HepG2 (cell line): Measurements from ENCODE around the gene SCN4B. TPM values are rescaled to one million over a fixed set of nuclear protein-coding genes. Genes with fewer than 3 reads are reported as not detected.

Experiments used
- DRAP1 ChIP-seq: IDR thresholded peaks from 2 replicates; pipeline ENCODE4 v1.6.1; 2016; ENCODE audit warnings: missing genetic modification reagents, missing compliant biosample characterization
- ELF4 ChIP-seq: sonication (generic); formaldehyde crosslinking; IDR thresholded peaks from 2 replicates; pipeline ENCODE4 v1.5.0; 2020; ENCODE audit warnings: missing genetic modification reagents, mild to moderate bottlenecking, moderate library complexity, borderline replicate concordance
- EZH2 ChIP-seq: conservative IDR thresholded peaks from 2 replicates; pipeline ENCODE4 v1.6.1; 2012; ENCODE audit warnings: mild to moderate bottlenecking, low read depth, low read length, moderate library complexity
- FIP1L1 ChIP-seq: fragments of 200-400 bp; formaldehyde crosslinking; IDR thresholded peaks from 2 replicates; pipeline ENCODE4 v1.6.1; 2018; ENCODE audit warnings: low read depth, mild to moderate bottlenecking, low read length, moderate library complexity, borderline replicate concordance; ENCODE audit not compliant: insufficient read depth
- HDAC1 ChIP-seq: sonication (generic); formaldehyde crosslinking; IDR thresholded peaks from 2 replicates; pipeline ENCODE4 v1.5.1; 2020; ENCODE audit warnings: mild to moderate bottlenecking, missing genetic modification reagents
- HNF4G ChIP-seq, 2 experiments: sonication (generic) in 1 of 2; formaldehyde crosslinking in 1 of 2; IDR thresholded peaks; 2 replicates each; pipeline versions ENCODE4 v1.4.0 to v1.6.1; 2011 to 2020; ENCODE audit warnings: borderline replicate concordance in 2 of 2, low read depth in 2 of 2, mild to moderate bottlenecking in 2 of 2, low read length in 1 of 2, missing genetic modification reagents in 1 of 2, moderate library complexity in 1 of 2
- KLF9 ChIP-seq: IDR thresholded peaks from 2 replicates; pipeline ENCODE4 v1.6.1; 2016; ENCODE audit warnings: low read depth
- MEF2D ChIP-seq: sonication (generic); formaldehyde crosslinking; IDR thresholded peaks from 2 replicates; pipeline ENCODE4 v1.5.1; 2020; ENCODE audit warnings: mild to moderate bottlenecking, missing genetic modification reagents
- MIER3 ChIP-seq: IDR thresholded peaks from 2 replicates; pipeline ENCODE4 v1.6.1; 2016; ENCODE audit warnings: missing compliant biosample characterization, borderline replicate concordance
- MLX ChIP-seq: IDR thresholded peaks from 2 replicates; pipeline ENCODE4 v1.6.1; 2016
- NONO ChIP-seq, 2 experiments: fragments of 450-650 bp in 1 of 2; sonication (generic) in 1 of 2; formaldehyde crosslinking in 1 of 2; IDR thresholded peaks in 1 of 2; conservative IDR thresholded peaks in 1 of 2; 2 replicates each; pipeline versions ENCODE4 v1.6.1 to v1.8.0; 2017 to 2022; ENCODE audit warnings: mild to moderate bottlenecking in 1 of 2, missing genetic modification reagents in 1 of 2, moderate library complexity in 1 of 2
- PATZ1 ChIP-seq: sonication (generic); formaldehyde crosslinking; IDR thresholded peaks from 2 replicates; pipeline ENCODE4 v1.4.0; 2020; ENCODE audit warnings: missing genetic modification reagents
- PHF21A ChIP-seq: sonication (generic); formaldehyde crosslinking; IDR thresholded peaks from 2 replicates; pipeline ENCODE4 v1.5.0; 2020; ENCODE audit warnings: mild to moderate bottlenecking, missing genetic modification reagents
- STAG1 ChIP-seq: sonication (generic); formaldehyde crosslinking; IDR thresholded peaks from 2 replicates; pipeline ENCODE4 v1.4.0; 2020; ENCODE audit warnings: missing genetic modification reagents
- TBP ChIP-seq: sonication (generic); formaldehyde crosslinking; IDR thresholded peaks from 2 replicates; pipeline ENCODE4 v1.5.0; 2020; ENCODE audit warnings: missing genetic modification reagents
- THRA ChIP-seq: sonication (generic); formaldehyde crosslinking; IDR thresholded peaks from 2 replicates; pipeline ENCODE4 v1.4.0; 2020; ENCODE audit warnings: missing genetic modification reagents, borderline replicate concordance
- ZBTB43 ChIP-seq: sonication (generic); formaldehyde crosslinking; conservative IDR thresholded peaks from 2 replicates; pipeline ENCODE4 v1.4.0; 2020; ENCODE audit warnings: missing genetic modification reagents
- ZC3H13 ChIP-seq: sonication (generic); formaldehyde crosslinking; IDR thresholded peaks from 2 replicates; pipeline ENCODE4 v1.8.1; 2023; ENCODE audit warnings: mild to moderate bottlenecking, missing genetic modification reagents, moderate library complexity
- ZFY ChIP-seq: sonication (generic); formaldehyde crosslinking; IDR thresholded peaks from 2 replicates; pipeline ENCODE4 v1.4.0; 2020; ENCODE audit warnings: missing genetic modification reagents
- ZMAT5 ChIP-seq: sonication (generic); formaldehyde crosslinking; IDR thresholded peaks from 2 replicates; pipeline ENCODE4 v1.5.0; 2020; ENCODE audit warnings: mild to moderate bottlenecking, low read depth, missing genetic modification reagents, borderline replicate concordance
- ZNF883 ChIP-seq: sonication (generic); formaldehyde crosslinking; IDR thresholded peaks from 2 replicates; pipeline ENCODE4 v1.5.1; 2020; ENCODE audit warnings: mild to moderate bottlenecking, missing genetic modification reagents; ENCODE audit errors: not compliant biosample characterization
- polyA plus RNA-seq, 8 experiments: library from polyadenylated mRNA; depleted of rRNA in 3 of 8; stranded (reverse) in 7 of 8; unstranded in 1 of 8; fragments of >200 nt; fragmentation: Illumina TruSeq in 4 of 8; extraction: Trizol in 4 of 8; gene quantifications; 2 replicates each; pipeline versions ENCODE4 v1.2.1 to v1.2.3, GENCODE V29; 2011 to 2016; ENCODE audit warnings: low read depth in 4 of 8, missing spikeins in 1 of 8, mixed read lengths in 1 of 8; ENCODE audit not compliant: insufficient read depth in 1 of 8
- total RNA-seq, 5 experiments: library from RNA; depleted of rRNA; stranded (reverse); fragments of >200 nt; fragmentation: Illumina TruSeq; extraction: Trizol; gene quantifications; 2 replicates each; pipeline ENCODE4 v1.2.3, GENCODE V29; 2016; ENCODE audit warnings: low read depth in 1 of 5

The SCN4B gene
- total and polyA plus RNA-seq, 2 of the 13 experiments (the other 11 are each of a cell fraction or from before 2014, with no cell fraction given): 0.04 to 0.29 TPM

- TF ChIP-seq THRA (CRISPR knock-in tag) (peak; percentile 81; the same call in 1 of the 2 replicates), ZMAT5 (no peak), ELF4 (CRISPR knock-in tag) (no peak), ZNF883 (CRISPR knock-in tag) (no peak), HDAC1 (CRISPR knock-in tag) (peak; percentile 72), MEF2D (CRISPR knock-in tag) (peak; percentile 89), STAG1 (no peak), KLF9 (CRISPR knock-in tag) (no peak), ZC3H13 (CRISPR knock-in tag) (no peak), NONO (IDR thresholded peaks at IDR 0.05) (no peak), NONO (CRISPR knock-in tag; conservative IDR thresholded peaks at IDR 0.05) (peak; percentile 80), PATZ1 (CRISPR knock-in tag) (peak; percentile 59; the same call in 1 of the 2 replicates), DRAP1 (CRISPR knock-in tag) (peak; percentile 74), TBP (CRISPR knock-in tag) (peak; percentile 39; the same call in 1 of the 2 replicates), PHF21A (CRISPR knock-in tag) (peak; percentile 97), EZH2 (no peak), ZFY (peak; percentile 70; the same call in 1 of the 2 replicates), HNF4G (IDR thresholded peaks at IDR 0.05; ENCODE audit: borderline replicate concordance, low read depth, low read length) (no peak; the same call in 1 of the 2 replicates), HNF4G (CRISPR knock-in tag; IDR thresholded peaks at IDR 0.05; ENCODE audit: borderline replicate concordance, low read depth) (0 out of 2 replicates have a peak, but pooled peaks have one; percentile 64), MIER3 (CRISPR knock-in tag) (peak; percentile 75; the same call in 1 of the 2 replicates), ZBTB43 (CRISPR knock-in tag) (no peak; the same call in 1 of the 2 replicates), MLX (CRISPR knock-in tag) (peak; percentile 83), FIP1L1 (no peak)
Observed at GRCh38 chr11:118194835-118195627, 42.4 kb upstream of the SCN4B start (continued).
